GM19239 (cell line): ENCODE data around the gene SLC9A8.

Experiments used
- DNase-seq: peaks from one replicate; pipeline ENCODE4 v3.0.0; 2011; ENCODE audit warnings: low spot score; ENCODE audit not compliant: insufficient read length
- FAIRE-seq: peaks from 2 replicates; lab custom pipeline; 2011; peaks lifted over from hg19 to GRCh38; lab: Jason Lieb, UNC

The SLC9A8 gene

GRCh38 chr20:49810491-49811190 is 2.0 kb upstream of the SLC9A8 start:
- DNase-seq: no peak
- FAIRE-seq: no peak

GRCh38 chr20:49811825-49812506 is 662 bp upstream of the SLC9A8 start:
- FAIRE-seq: peak; percentile 64
- DNase-seq: no peak

- DNase-seq: no peak
- peak; percentile 14 for FAIRE-seq
Measured at GRCh38 chr20:49813305-49813974, 812 bp downstream of the SLC9A8 start.

- FAIRE-seq: peak; percentile 4
Measured at GRCh38 chr20:49814057-49814694, 1.5 kb downstream of the SLC9A8 start.

GRCh38 chr20:49818816-49819215 is 6.2 kb downstream of the SLC9A8 start:
- no peak for DNase-seq
- no peak for FAIRE-seq

More at GRCh38 chr20:49814057-49814694, 1.5 kb downstream of the SLC9A8 start:
- DNase-seq: no peak

- no peak for FAIRE-seq
- DNase-seq: no peak
Measured at GRCh38 chr20:49819702-49820101, 7.1 kb downstream of the SLC9A8 start.

GRCh38 chr20:49821381-49821780 is 8.8 kb downstream of the SLC9A8 start:
- DNase-seq (no peak), FAIRE-seq (no peak)

- FAIRE-seq (no peak), DNase-seq (no peak)
Measured at GRCh38 chr20:49821870-49822331, 9.3 kb downstream of the SLC9A8 start.

- DNase-seq (no peak), FAIRE-seq (no peak)
Measured at GRCh38 chr20:49823152-49823847, 10.7 kb downstream of the SLC9A8 start.

- FAIRE-seq (no peak), DNase-seq (no peak)
Measured at GRCh38 chr20:49824206-49824605, 11.6 kb downstream of the SLC9A8 start.

GRCh38 chr20:49825521-49826033 is 12.9 kb downstream of the SLC9A8 start:
- DNase-seq: no peak
- FAIRE-seq: no peak

GRCh38 chr20:49831022-49831769 is 18.6 kb downstream of the SLC9A8 start:
- DNase-seq: no peak
- FAIRE-seq: no peak

GRCh38 chr20:49831770-49832631 is 19.4 kb downstream of the SLC9A8 start:
- FAIRE-seq (no peak), DNase-seq (no peak)

- DNase-seq: no peak
- no peak for FAIRE-seq
Measured at GRCh38 chr20:49832632-49833327, 20.2 kb downstream of the SLC9A8 start.

- DNase-seq (no peak), FAIRE-seq (no peak)
Measured at GRCh38 chr20:49833483-49833882, 20.9 kb downstream of the SLC9A8 start.

GRCh38 chr20:49835031-49835430 is 22.4 kb downstream of the SLC9A8 start:
- no peak for DNase-seq
- no peak for FAIRE-seq

- FAIRE-seq: no peak
- DNase-seq: no peak
Measured at GRCh38 chr20:49838546-49838945, 25.9 kb downstream of the SLC9A8 start.

GRCh38 chr20:49843139-49843538 is 30.5 kb downstream of the SLC9A8 start:
- DNase-seq: no peak
- FAIRE-seq: no peak
